A549 (cell line): ENCODE measurements around the gene HBE1.
"Not testable (repeated sequence)": the region's sequence is repeated elsewhere in the genome, so short reads cannot be mapped to it uniquely, and the experiment has no call there.

Experiments
- RFX5 ChIP-seq: fragments of 450-650 bp; IDR thresholded peaks from 2 replicates; pipeline ENCODE4 v1.7.1; 2014; ENCODE audit warnings: antibody characterized with exemption, mild to moderate bottlenecking, moderate library complexity
- TF ChIP-seq, protein P1 (sequence below): fragments of 450-650 bp; IDR thresholded peaks from 2 replicates; pipeline ENCODE4 v1.6.1; 2014; ENCODE audit warnings: antibody characterized with exemption

DNA sequence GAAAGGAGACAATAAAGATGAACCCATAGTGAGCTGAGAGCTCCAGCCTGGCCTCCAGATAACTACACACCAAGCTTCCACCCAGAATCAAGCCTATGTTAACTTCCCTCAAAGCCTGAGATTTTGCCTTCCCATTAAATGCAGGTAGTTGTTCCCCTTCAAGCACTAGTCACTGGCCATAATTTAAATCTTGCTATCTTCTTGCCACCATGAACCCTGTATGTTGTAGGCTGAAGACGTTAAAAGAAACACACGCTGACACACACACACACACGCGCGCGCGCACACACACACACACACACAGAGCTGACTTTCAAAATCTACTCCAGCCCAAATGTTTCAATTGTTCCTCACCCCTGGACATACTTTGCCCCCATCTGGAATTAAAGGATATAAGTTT lies 21.2 kb downstream of the HBE1 start:
- TF ChIP-seq, protein P1, sequence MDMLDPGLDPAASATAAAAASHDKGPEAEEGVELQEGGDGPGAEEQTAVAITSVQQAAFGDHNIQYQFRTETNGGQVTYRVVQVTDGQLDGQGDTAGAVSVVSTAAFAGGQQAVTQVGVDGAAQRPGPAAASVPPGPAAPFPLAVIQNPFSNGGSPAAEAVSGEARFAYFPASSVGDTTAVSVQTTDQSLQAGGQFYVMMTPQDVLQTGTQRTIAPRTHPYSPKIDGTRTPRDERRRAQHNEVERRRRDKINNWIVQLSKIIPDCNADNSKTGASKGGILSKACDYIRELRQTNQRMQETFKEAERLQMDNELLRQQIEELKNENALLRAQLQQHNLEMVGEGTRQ: not testable (repeated sequence)
- TF ChIP-seq RFX5: not testable (repeated sequence)
